GM18519 (cell line): ENCODE measurements around the gene SLC22A6.

Experiments used
- ATAC-seq: cut with Tn5 transposase; IDR thresholded peaks from one replicate; pipeline ENCODE4 v1.9.1; 2021; ENCODE audit warnings: mild to moderate bottlenecking, moderate library complexity; ENCODE audit not compliant: unreplicated experiment, low FRiP score

SLC22A6 gene

DNA sequence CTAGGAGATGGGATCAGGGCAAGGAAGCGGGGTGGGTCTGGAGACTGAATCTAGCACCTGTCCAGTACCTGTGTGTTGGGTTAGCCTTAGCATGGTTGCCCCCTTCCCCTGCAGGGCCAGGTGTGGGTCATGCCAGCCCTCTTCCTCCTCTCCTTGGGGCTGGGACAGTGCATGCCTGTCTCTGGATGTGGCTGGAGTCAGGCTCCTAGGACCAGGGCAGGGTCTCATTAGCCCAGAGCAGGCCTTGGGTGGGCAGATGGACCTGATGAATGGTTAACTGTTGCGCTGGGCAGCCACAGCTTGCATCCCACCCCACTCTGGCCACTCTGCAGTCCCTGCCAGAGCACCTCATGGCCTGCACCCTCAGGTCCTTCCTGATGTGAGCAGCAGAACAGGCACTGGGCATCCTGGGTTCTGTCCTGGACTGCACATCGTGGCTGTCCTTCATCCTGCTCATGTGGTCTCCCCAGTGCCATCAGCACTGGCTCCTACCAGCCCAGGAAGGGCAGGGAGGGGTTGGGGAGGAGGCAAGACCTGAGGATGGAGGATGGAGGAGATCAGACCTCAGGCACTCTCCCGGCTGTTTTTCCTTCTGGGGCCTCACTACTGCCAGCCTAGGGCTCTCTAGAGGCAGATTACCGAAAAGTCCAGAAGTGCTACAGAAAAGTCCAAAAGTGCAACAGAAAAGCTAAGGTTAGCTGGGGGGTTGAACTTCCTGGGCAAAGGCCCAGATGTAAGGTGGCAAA lies 50.8 kb downstream of the SLC22A6 start:
- no peak for ATAC-seq

DNA sequence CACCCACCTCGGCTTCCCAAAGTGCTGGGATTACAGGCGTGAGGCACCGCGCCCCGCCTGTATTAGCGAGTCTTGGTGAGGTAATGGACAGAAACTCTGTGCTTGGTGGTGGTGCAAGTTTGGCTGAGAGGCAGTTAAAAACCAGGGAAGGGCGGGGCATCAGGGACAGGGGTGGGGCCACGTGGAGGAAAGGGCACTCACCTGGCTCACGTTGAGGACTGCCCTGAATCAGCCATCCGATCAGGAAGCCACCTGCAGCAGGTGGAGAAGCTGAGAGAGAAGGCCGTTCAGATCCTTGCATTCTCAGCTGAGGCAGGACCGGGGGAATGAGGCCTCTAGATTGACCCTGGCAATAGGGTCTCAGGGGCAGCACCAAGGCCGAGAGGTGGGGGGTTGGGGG lies 51.5 kb downstream of the SLC22A6 start:
- ATAC-seq, result no peak

DNA sequence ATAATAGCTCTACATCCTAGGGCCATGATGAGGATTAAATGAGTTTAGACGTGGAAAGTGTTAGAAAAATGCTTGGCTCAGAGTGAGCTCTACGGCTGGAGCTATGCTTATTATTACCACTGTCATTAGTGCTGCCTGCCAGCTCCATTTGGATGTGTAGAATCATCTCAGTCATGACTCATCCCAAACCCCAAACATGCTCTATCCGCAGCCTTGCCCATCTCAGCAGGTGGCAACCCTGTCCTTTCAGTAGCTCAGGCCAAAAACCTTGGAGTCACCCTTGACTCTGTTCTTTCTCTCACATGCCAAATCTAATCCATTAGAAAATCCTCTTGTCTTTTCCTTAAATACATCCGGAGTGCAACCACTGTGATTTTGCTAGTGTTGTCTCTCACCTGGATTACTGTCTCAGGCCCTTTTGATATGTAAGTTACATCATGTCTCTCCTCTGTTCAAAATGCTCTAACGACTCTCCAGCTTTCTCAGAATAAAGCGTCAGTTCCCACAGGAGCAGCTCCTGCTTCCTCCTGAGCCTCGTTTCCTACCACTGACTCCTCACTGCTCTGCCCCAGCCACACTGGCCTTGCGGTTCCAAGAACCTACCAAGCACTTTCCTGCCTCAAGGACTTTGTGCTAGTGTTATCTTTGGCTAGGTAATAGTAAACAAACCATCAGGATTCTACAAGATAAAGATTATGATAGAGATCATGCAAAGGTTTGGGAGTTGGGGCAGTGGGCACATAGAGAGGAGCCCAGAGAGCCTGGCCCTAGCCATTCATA lies 53.1 kb downstream of the SLC22A6 start:
- no peak for ATAC-seq

DNA sequence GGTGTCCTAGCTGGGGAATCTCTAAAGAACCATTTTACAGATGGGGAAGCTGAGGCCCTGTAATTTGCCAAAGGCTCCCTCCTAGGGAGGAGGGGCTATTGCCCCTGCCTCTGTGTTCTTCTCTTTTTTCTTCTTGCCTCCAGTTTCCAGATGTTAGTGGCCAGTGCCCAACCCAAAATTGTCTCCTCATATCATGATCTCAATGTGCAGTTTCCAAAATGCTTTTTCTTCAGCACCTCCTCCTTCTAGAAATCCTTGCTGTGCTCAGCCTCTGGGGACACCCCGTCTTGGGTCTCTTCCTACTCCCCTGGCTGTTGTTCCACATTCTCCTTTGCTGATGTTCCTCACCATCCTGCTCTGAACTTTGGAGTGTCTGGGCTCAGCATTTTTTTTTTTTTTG lies 54.1 kb downstream of the SLC22A6 start:
- ATAC-seq, result no peak

DNA sequence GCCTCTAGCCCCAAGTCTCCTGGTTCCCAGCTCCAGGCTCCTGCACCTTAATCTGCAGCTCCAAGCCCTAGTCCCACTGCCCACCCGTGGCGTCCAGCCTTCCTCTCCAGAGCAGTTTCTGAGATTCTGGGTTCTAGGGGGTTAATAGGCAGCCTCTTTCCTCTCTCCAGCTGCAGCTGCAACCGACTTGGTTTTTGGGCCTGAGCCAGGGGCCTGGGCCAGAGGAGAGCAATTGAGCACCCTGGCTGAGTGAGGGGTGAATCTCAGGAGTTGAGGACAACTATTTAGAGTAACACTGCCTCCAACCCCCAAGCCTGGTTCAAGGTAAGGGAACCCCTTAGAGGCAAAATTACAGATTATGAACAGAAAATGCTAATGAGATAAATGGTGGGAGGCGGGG lies 54.6 kb downstream of the SLC22A6 start:
- ATAC-seq, result no peak

DNA sequence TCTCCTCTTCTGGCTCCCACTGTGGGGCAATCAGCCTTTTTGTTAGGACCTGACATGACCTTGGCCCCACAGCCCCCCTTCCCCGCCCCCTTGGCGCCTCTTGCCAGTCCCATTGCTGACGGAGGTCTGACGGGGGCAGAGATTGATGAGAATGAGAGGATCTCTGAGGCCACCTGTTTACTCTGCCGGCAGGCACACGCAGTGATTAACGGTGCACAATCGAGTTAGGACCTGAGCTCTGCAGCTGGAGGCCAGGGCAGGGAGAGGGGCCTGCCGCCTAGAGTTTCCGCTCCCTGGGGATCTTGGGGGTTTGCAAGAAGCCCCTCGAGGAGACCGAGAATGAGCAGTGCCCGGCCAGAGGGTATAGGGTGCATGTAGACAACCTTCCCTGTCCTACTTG lies 56.8 kb downstream of the SLC22A6 start:
- no peak for ATAC-seq

DNA sequence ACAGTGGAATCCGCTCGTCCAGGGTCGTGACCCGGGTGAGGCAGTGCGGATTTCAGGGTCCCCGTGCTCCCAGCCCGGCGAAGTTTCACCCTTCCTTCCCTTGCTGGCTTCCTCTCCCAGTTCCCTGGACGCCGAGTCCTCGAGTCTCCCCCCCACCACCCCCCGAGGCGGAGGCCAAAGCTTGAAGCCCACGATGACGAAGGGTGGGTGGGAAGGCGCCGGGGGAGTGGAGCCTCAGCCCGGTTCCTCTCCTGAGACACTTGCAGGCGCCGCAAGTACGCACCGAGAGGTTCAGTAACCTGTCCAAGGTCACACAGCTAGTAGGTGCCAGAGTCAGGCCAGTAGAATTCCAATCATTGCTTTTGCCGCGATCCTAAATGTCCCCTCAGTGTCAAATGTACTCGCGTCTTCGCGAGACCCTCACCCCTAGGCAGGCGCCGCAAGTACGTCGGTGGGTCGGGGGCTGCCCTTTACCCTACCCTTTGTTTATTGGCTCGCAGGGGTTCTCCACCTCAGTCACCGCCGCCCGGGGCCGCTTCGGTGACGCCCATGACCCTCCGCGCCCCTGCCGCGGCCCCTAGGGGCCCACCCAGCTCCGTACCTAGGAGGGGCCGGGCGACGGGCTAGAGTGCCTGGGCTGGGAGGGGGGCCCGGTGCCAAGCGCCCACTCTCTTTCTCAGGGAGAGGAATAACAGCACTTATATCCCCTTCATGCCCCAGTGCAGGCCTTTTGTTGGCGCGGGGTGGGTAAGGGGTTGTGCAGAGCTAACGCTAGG lies 57.9 kb downstream of the SLC22A6 start:
- ATAC-seq, result no peak
